NCI-H2171 treated with DMSO at 0.1 percent for 48 hours (cell line): Measurements from ENCODE around the gene PAFAH1B2.

Source experiments
- DNase-seq: peaks from one replicate; lab custom pipeline; 2025; lab: John Stamatoyannopoulos, UW

The PAFAH1B2 gene

DNA sequence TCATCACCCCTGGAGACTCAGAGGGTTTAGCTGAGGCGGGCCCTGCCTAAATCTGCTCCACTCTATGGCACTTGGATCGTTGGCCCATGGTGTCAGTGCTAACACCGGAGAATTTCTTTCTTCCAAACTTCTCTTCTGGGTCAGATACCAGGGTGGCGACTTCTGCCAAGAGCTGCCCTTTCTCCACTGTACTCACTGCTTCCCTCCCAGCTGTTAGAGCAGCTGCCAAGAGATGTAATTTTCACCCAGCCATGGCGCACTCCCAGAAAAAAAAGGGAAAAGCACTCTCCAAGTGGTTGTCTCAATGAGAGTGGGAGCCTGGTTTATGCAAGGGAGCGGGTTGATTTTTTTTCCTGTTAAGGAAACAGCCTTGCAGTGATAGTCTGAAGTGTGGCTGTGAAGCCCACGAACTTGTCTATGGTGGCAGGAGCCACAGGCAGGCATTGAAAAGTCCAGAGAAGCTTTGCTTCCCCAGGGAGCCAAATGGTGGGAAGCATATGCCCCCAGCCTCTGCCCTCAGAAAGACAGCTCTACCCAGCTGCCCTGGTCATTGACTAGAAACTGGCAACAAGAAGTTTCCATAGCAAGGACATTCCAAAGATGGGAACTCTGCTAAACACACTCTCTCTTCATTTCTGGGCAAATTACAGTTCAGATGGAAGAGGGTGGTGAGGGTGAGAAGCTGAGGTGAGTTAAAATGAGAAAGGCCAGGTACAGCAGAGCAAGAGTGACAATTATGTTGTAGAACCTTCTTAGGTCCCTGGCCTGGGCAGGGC is 77.1 kb downstream of the PAFAH1B2 start:
- DNase-seq, result peak; percentile 45

DNA sequence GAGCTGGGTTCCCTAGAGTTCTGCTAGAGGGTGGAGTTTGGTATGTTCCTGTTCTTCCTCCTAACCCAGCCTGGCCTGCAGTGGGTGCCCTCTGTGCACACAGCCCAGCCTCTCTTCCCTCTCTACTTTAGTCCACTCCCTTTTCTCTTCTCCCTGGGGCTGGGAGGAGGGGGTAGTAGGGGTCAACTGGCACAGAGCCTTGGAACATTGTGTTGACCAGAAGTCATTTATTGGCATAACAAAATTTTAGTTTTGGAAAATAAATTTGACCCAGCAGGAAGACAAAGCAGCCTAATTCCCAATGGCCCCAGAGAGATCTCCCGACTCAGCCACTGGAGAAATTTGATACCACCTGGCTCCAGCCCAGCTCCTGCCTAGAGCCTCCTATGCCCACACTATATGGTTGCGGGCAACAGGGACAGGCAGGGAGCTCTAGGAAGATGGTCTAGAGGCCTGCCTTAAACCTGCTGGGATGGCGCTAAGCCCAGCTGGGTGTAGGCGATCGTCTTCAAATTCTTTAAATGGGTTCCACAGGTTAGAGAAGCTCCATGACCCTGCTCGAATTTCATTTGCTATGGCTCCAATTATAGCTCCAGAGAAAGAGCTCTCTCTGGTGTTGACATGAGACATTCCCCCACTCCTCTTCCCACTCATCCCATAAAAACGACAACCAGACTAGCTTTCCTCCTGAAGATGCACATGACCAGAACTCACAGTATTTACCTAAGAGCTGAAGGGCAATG is 77.9 kb downstream of the PAFAH1B2 start:
- DNase-seq, result peak; percentile 79

DNA sequence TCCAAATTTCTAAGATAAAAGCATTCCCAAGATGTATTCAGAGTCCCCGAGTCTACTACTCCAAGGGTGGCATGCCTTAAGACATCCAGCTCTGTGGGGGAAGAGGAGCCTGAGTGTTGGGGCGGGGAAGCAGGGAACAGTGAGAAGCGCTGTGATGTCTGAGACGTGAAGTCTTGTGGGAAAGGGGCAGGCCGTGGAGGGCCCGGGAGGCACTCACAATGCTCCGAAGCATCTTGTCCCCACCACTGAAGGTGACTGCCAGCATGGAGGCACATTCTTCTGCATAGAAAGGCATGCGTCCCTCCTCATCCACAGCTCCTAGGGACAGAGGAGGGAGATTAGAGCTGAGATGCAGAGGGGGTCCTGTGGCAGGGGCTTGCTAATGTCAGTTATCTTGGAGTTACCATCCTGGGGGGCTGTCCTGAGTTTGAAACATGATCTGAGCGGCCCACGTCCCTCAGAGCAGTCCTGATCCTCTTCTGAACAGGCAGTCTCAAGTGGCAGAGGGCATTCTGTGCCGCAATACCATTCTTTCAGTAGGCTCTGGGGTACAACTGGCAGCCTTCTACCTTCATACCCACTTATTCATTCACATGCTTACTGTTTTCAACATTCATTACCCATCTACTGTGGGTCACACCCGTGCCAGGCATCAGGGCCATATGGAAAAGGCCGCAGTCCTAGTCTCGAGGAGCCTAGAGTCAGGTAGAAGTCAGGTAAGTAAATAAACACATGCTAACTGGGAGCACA is 79.1 kb downstream of the PAFAH1B2 start:
- no peak for DNase-seq

DNA sequence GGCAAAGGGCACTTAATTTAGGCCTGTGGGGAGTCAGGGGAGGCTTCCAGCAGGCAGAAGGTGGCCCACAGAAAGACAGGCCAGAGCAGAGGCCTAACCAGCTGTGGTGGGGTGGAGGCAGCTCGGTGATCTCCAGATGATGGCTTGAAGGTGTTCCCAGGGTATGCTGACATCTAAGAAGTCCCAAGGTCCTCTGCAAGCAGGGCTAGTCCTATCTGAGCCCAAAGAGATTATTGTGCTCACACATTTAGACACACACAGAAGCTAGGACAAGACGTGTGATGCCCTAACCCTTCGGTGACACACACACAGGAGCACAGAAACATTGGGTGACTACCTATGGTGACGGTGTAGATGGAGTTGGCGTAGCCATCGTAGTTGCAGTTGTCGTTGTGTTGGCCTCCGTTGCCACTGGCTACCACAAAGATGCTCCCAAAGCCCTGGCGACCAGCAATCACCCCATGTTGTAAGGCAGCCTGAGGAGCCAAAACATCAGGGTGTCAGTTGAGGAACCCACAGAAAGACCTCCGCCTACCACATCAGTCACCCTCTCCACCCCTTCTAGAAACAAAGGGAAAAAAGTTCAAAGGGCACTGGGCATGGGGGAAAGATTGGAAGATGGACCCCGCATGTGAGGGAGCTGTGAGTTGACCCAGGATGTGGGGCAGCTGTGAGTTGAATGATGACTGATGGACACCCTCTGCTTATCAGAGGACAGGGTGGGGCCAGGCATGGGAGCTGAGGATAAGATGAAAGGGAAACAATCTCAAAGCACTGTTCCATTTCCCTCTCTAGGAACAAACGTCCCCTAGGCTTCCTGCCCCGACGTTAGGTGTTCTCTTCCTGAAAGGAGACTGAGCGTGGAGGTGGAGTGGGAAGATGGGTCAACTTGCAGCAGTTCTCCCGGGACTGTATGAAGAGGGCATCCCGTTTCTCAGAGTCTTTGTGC is 79.9 kb downstream of the PAFAH1B2 start:
- no peak for DNase-seq

DNA sequence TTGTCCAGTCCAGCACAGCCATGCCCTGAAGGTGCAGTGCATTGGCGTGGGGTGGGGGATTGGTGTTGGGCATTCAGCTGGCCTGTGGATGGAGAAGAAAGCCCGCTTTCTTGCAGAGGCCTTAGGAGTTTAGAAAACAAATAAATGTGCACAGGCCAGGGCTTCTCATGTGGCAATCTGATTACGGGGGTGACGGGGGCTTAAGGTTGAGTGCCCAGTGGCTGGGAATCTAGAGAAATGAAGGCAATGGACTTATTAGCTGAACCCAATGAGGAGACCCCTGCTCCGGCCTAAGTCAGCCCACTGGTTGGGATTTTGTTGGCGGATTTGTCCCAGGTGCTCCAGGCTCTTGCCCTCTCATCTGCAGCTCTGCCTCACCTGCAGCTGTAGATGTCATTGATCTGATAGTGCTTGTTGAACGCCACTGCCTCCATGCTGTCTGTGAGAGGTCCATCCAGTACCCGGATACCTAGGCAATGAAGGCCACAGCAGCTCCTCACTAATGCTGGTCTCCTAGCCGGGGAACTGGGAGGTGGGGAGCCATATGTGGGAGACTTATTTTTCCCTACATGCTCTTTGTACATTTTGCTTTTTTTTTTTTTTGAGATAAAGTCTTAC is 81.6 kb downstream of the PAFAH1B2 start:
- DNase-seq, result no peak
